MM.1S (cell line): ENCODE data around the gene GNS.

ENCODE experiments used
- EZH2 ChIP-seq: fragments of 300-600 bp; sonication (generic); optimal IDR thresholded peaks from 2 replicates; pipeline ENCODE3; 2017; ENCODE audit warnings: low read depth, mild to moderate bottlenecking, antibody characterized with exemption, low read length, mixed read lengths
- EZH2phosphoT487 ChIP-seq: fragments of 300-600 bp; sonication (generic); IDR thresholded peaks from 2 replicates; pipeline ENCODE4 v1.6.1; 2018; ENCODE audit warnings: antibody characterized with exemption, low read length
- TF ChIP-seq, protein P1 (sequence below): fragments of 300-600 bp; sonication (generic); IDR thresholded peaks from 2 replicates; pipeline ENCODE4 v1.5.1; 2016; ENCODE audit warnings: antibody characterized with exemption, low read length, mixed read lengths

- TF ChIP-seq, protein P1, sequence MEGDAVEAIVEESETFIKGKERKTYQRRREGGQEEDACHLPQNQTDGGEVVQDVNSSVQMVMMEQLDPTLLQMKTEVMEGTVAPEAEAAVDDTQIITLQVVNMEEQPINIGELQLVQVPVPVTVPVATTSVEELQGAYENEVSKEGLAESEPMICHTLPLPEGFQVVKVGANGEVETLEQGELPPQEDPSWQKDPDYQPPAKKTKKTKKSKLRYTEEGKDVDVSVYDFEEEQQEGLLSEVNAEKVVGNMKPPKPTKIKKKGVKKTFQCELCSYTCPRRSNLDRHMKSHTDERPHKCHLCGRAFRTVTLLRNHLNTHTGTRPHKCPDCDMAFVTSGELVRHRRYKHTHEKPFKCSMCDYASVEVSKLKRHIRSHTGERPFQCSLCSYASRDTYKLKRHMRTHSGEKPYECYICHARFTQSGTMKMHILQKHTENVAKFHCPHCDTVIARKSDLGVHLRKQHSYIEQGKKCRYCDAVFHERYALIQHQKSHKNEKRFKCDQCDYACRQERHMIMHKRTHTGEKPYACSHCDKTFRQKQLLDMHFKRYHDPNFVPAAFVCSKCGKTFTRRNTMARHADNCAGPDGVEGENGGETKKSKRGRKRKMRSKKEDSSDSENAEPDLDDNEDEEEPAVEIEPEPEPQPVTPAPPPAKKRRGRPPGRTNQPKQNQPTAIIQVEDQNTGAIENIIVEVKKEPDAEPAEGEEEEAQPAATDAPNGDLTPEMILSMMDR = no peak
- TF ChIP-seq EZH2 = no peak
- no peak for TF ChIP-seq EZH2phosphoT487
These were observed 23.1 kb upstream of the GNS start for GRCh38 chr12:64782191-64782876.
